Ascending aorta (tissue), 2 donors: ENCODE data around the gene CTSF. TPM values are rescaled to one million over a fixed set of nuclear protein-coding genes. Genes with fewer than 3 reads are reported as not detected.
"Not testable (repeated sequence)": the region's sequence is repeated elsewhere in the genome, so short reads cannot be mapped to it uniquely, and the experiment has no call there.

Source experiments
- DNase-seq, 2 donors: peaks; one replicate each; pipeline ENCODE4 v3.0.0-alpha.2; 2019; ENCODE audit warnings: low spot score in 2 of 2
- H3K27ac ChIP-seq, 2 donors: fragments of 200-600 bp; sonication (generic); one replicate each; pipeline ENCODE4 v1.5.1; 2016 to 2017; ENCODE audit warnings: mild to moderate bottlenecking in 1 of 2
- H3K27me3 ChIP-seq: fragments of 200-600 bp; sonication (generic); one replicate; pipeline ENCODE4 v1.5.1; 2017
- H3K36me3 ChIP-seq, 2 donors: fragments of 200-600 bp; sonication (generic); one replicate each; pipeline ENCODE4 v1.5.1; 2016
- H3K4me1 ChIP-seq, 2 donors: fragments of 200-600 bp; sonication (generic); one replicate each; pipeline ENCODE4 v1.5.1; 2016 to 2017; ENCODE audit warnings: mild to moderate bottlenecking in 1 of 2
- H3K4me3 ChIP-seq, 2 donors: fragments of 200-600 bp; sonication (generic); one replicate each; pipeline ENCODE4 v1.5.1; 2016 to 2017; ENCODE audit warnings: mild to moderate bottlenecking in 1 of 2
- H3K9me3 ChIP-seq, 2 donors: fragments of 200-600 bp; sonication (generic); one replicate each; pipeline ENCODE4 v1.5.1; 2016
- intact Hi-C: fragments of 100-400 bp; cut with DNase I; formaldehyde crosslinking; loops from one replicate; pipeline ENCODE4 v1.15.1; 2023
- total RNA-seq: library from RNA; depleted of rRNA; stranded (reverse); fragments of >200 nt; gene quantifications from one replicate; pipeline ENCODE4 v1.1.0, GENCODE V29; 2016
- TF ChIP-seq, protein P1 (sequence below), 3 experiments: fragments of 200-600 bp in 2 of 3; fragments of 450-650 bp in 1 of 3; sonication (generic) in 2 of 3; IDR thresholded peaks; one replicate each; pipeline ENCODE4 v1.5.1; 2016 to 2019; ENCODE audit warnings: antibody characterized with exemption in 3 of 3, mild to moderate bottlenecking in 1 of 3, moderate library complexity in 1 of 3

CTSF gene
- total RNA-seq, 1 donor from 2014 or later, result 98.8 TPM

- TF ChIP-seq, protein P1, sequence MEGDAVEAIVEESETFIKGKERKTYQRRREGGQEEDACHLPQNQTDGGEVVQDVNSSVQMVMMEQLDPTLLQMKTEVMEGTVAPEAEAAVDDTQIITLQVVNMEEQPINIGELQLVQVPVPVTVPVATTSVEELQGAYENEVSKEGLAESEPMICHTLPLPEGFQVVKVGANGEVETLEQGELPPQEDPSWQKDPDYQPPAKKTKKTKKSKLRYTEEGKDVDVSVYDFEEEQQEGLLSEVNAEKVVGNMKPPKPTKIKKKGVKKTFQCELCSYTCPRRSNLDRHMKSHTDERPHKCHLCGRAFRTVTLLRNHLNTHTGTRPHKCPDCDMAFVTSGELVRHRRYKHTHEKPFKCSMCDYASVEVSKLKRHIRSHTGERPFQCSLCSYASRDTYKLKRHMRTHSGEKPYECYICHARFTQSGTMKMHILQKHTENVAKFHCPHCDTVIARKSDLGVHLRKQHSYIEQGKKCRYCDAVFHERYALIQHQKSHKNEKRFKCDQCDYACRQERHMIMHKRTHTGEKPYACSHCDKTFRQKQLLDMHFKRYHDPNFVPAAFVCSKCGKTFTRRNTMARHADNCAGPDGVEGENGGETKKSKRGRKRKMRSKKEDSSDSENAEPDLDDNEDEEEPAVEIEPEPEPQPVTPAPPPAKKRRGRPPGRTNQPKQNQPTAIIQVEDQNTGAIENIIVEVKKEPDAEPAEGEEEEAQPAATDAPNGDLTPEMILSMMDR (IDR thresholded peaks at IDR 0.05), result no peak
- intact Hi-C loops, result loop anchor here (1.0 kb wide), 3 partner anchors 23 to 84 kb away; partner anchors contain the start of genes RBM14, RBM4 and RBM4B
- Histone ChIP-seq H3K27ac (peak overlapping the region; percentile 66 to 69), H3K4me1 (peaks cover 5 to 22% of the 10 kb centered on the region in 2 donors), H3K36me3 (no peaks in the 10 kb centered on the region), H3K27me3 (no peaks in the 10 kb centered on the region), H3K4me3 (peak overlapping the region; percentile 70 to 82), H3K9me3 (no peaks in the 10 kb centered on the region)
- DNase-seq, result no peak
Observed at GRCh38 chr11:66593303-66593635, 24.9 kb upstream of the CTSF start.

- intact Hi-C loops, result loop anchor here (1.0 kb wide), 3 partner anchors 24 to 85 kb away; partner anchors contain the start of genes RBM14, RBM4 and RBM4B
- TF ChIP-seq, protein P1 (IDR thresholded peaks at IDR 0.05), result peak; percentile 74 to 93 (median 76)
- Histone ChIP-seq H3K36me3 (no peaks in the 10 kb centered on the region), H3K27ac (peak within 1 kb of the TSS; percentile 66 to 69), H3K4me3 (peak within 1 kb of the TSS; percentile 70 to 82), H3K4me1 (peaks cover 5 to 22% of the 10 kb centered on the region in 2 donors), H3K27me3 (no peaks in the 10 kb centered on the region), H3K9me3 (no peaks in the 10 kb centered on the region)
- peak; percentile 90 to 99 for DNase-seq
Observed at GRCh38 chr11:66592457-66593302, 24.3 kb upstream of the CTSF start, which contains the start of the genes CCDC87 and CCS. TSS of gene CCDC87 (minus strand) at chr11:66593063. CDS start at chr11:66593015, 48 bp downstream. TSS of gene CCS (plus strand) at chr11:66593185. CDS start at chr11:66593262, 77 bp downstream.

DNA sequence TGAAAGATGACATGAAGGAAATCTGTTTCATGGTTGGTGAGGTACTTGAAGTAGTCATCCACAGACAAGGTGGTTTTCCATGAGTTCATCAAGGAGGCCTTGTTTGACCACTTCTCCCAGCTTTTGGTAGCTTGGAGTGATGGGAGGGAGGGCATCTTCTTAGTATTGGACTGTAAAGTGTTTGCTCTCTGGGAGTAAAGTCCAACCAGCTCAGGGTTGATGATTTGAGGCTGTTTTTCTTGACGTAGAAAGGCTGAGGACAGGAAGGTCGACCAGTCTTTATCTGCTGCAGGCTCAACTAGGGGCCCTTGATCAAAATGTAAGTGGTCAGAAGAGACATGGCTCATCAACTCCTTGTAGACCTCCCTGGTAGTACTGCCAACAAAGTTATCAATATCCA lies 22.8 kb upstream of the CTSF start:
- TF ChIP-seq, protein P1 (IDR thresholded peaks at IDR 0.05), result no peak
- intact Hi-C loops, result no loop called here

GRCh38 chr11:66589996-66590675 lies 21.7 kb upstream of the CTSF start:
- TF ChIP-seq, protein P1 (IDR thresholded peaks at IDR 0.05), result no peak
- Histone ChIP-seq H3K27me3 (no peaks in the 10 kb centered on the region), H3K4me1 (peaks cover 5 to 14% of the 10 kb centered on the region in 2 donors), H3K36me3 (no peaks in the 10 kb centered on the region), H3K9me3 (no peaks in the 10 kb centered on the region), H3K4me3 (no peak overlapping the region), H3K27ac (no peak overlapping the region)
- intact Hi-C loops, result no loop called here
- no peak for DNase-seq

More for the DNA sequence above, 22.8 kb upstream of the CTSF start:
- Histone ChIP-seq H3K4me1 (peaks cover 5 to 22% of the 10 kb centered on the region in 2 donors), H3K9me3 (no peaks in the 10 kb centered on the region), H3K36me3 (no peaks in the 10 kb centered on the region), H3K27me3 (no peaks in the 10 kb centered on the region), H3K4me3 (no peak overlapping the region), H3K27ac (no peak overlapping the region)
- no peak for DNase-seq

- DNase-seq, H3K4me3 ChIP-seq, H3K27ac ChIP-seq, H3K9me3 ChIP-seq, intact Hi-C loops, H3K36me3 ChIP-seq, H3K27me3 ChIP-seq: not testable (repeated sequence)
- peaks cover 5 to 12% of the 10 kb centered on the region in 2 donors for H3K4me1 ChIP-seq
Observed at GRCh38 chr11:66589315-66589714, 20.9 kb upstream of the CTSF start.

GRCh38 chr11:66586136-66586535 lies 17.7 kb upstream of the CTSF start:
- Histone ChIP-seq H3K4me1 (no peaks in the 10 kb centered on the region), H3K36me3 (no peaks in the 10 kb centered on the region), H3K4me3 (no peak overlapping the region), H3K9me3 (no peaks in the 10 kb centered on the region), H3K27me3 (no peaks in the 10 kb centered on the region), H3K27ac (no peak overlapping the region)
- TF ChIP-seq, protein P1 (IDR thresholded peaks at IDR 0.05), result no peak
- DNase-seq, result no peak
- intact Hi-C loops, result no loop called here

GRCh38 chr11:66585447-66585846 lies 17.0 kb upstream of the CTSF start:
- DNase-seq, H3K4me3 ChIP-seq, intact Hi-C loops, H3K27me3 ChIP-seq, H3K27ac ChIP-seq, H3K36me3 ChIP-seq, H3K4me1 ChIP-seq, H3K9me3 ChIP-seq: not testable (repeated sequence)

GRCh38 chr11:66582565-66583147 lies 14.2 kb upstream of the CTSF start:
- H3K9me3 ChIP-seq, intact Hi-C loops, H3K27ac ChIP-seq, DNase-seq, H3K4me1 ChIP-seq, H3K27me3 ChIP-seq, H3K4me3 ChIP-seq, H3K36me3 ChIP-seq: not testable (repeated sequence)
